GM18867 (cell line): Measurements from ENCODE around the gene NSMCE1.

Experiments used
- ATAC-seq: cut with Tn5 transposase; IDR thresholded peaks from one replicate; pipeline ENCODE4 v1.9.1; 2021; ENCODE audit warnings: mild to moderate bottlenecking, moderate library complexity; ENCODE audit not compliant: unreplicated experiment

The NSMCE1 gene

DNA sequence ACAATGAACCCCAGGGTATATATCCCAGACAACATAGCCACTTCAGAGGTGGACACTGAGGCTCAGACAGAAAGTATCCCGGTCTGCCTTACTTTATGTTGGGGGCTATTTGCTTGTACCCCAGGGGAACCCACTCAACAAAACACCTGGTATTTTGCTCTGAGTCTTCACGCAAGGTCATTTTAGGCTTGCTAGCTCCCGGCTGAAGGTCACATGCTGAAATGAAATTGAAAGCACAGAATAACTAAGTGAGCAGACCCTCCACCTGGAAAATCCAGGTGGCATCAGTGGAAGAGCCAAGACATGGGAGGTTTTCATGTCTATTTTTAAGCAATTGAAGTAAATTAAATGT, 69.4 kb downstream of the NSMCE1 start:
- no peak for ATAC-seq

GRCh38 chr16:27198451-27199234, 69.9 kb downstream of the NSMCE1 start:
- no peak for ATAC-seq

DNA sequence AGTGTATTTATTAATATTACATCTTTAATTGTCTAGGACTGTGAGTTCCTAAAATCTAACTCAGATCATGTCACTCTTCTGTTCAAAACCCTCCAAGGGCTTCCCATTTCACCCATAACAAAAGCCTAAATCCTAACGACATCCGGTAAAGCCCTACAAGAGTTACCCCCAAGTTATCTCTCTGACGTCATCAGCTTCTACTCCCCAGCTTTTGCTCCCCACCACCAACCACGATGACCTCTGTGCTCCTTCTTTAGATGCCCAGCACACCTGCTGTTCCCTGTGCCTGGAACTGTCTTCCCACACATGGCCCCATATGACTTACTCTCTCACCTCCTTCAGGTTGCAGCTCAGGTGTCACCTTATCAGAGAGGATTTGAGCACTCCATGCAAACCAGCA, 71.6 kb downstream of the NSMCE1 start:
- ATAC-seq, result no peak

- no peak for ATAC-seq
Measured at GRCh38 chr16:27195941-27196595, 72.5 kb downstream of the NSMCE1 start.

- ATAC-seq, result no peak
Measured at GRCh38 chr16:27195076-27195741, 73.4 kb downstream of the NSMCE1 start.

GRCh38 chr16:27193300-27193990, 75.1 kb downstream of the NSMCE1 start:
- ATAC-seq, result no peak

DNA sequence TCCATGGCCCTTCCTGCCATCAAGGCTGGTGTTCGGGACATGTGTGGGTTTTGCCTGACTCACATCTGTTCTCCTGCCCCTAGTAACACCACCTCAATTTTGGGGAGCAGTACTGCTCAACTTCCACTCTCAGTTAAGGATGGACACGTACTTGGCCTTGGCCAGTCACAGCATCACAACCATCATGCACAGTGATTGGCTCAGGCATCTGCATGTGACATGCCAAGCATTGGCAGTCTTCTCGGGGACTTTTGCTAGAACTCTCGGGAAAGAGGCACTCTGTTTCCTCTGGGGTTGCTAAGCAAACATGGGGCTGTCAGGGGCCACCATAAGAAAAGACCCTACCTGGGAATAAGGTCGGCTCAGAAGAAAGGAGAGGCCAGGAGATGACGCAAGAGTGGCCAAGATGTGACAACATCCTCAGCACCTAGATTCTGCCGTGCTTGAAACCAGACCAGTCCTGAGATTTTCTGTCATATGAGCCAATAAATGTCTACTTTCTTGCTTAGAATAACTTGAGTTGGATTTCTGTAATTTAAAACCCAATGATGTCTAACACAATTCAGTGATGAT, 77.1 kb downstream of the NSMCE1 start:
- no peak for ATAC-seq

- ATAC-seq, result no peak
Measured at GRCh38 chr16:27190316-27190871, 78.2 kb downstream of the NSMCE1 start.

GRCh38 chr16:27189335-27189972, 79.1 kb downstream of the NSMCE1 start:
- no peak for ATAC-seq

GRCh38 chr16:27188633-27189032, 79.9 kb downstream of the NSMCE1 start:
- no peak for ATAC-seq

- ATAC-seq, result no peak
Measured at GRCh38 chr16:27185776-27186130, 82.8 kb downstream of the NSMCE1 start.

DNA sequence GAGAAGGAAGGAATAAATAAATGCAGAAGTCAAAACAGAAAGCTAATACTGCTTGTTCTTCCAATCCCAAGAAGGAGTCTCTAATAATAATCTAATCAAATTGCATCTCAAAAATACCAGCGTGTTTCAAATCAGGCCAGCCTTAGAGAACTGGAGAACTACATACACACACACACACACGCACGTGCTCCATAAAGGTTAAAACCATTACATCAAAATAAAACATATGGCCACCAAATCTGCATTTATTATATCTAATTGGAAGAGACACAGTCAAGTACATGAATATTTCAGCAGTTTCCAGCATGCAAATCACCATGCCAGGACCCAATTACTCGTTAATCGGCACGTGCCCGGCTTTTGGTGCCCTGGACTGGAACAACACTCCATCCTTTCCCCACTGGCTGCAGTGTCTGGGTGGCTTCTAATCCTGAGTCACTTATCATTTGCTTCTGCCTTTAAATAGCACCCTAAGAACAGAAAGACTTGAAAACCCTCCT, 85.6 kb downstream of the NSMCE1 start:
- no peak for ATAC-seq

DNA sequence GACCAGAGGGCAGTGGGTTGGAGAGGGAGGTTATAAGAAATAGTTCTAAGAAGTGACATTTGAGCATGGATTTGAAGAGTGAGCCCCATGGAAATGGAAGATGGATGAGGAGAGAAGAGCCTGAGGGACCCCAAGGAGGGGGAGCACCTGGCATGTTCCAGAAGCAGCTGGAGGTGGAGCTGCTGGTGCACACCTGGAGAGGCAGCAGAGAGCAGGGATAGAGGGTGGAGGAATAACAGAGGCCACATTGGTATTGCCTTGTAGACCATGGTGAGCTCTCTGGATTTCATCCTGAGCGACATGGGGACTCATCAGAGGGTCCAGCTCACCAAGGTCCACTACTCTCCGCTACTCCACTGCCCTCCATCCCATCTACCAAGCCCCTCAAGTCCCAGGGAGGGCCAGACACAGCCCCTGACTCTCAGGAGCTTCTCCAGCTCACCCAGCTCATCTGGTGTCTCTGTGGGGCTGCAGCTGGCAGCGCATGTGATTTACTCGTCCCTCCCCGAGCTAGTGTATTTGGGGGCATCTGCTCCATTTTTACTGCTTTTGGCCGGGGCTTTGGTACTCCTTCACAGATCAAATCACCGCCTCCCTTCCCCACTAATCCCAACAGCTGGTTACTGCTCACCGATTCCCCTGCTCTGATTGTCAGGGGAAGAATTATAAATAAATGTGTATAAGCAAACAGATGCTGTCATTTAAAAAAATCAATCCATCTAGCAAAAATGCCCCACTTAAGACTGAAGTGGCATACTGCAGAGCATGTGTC, 87.4 kb downstream of the NSMCE1 start:
- no peak for ATAC-seq

DNA sequence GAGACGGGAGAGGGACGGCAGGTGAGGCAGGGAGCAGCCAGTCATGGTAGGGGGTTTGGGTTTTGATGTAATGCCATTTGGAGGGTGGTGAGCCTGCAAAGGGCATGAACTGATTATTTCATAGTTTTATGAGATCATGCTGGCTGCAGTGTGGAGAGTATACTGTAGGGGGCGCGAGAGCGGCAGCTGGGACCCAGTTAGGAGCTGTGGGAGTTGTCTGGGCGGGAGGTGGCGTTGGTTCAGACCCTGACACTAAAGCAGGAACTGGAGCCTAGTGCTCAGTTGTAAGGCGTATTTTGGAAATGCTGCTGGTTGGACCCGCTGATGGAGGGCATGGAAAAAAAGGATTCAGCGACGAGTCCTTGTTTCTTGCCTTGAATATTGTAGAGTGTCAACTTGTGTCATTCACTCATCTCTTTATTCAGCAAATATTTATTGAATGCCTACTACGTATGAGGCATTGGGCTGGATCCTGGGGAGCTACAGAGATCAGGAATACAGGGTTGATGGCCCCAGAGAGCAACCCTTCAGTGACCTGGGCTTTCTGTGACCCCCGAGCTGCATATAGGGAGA, 89.0 kb downstream of the NSMCE1 start:
- peak; percentile 66 for ATAC-seq

- no peak for ATAC-seq
Measured at GRCh38 chr16:27177031-27177774, 91.4 kb downstream of the NSMCE1 start.

DNA sequence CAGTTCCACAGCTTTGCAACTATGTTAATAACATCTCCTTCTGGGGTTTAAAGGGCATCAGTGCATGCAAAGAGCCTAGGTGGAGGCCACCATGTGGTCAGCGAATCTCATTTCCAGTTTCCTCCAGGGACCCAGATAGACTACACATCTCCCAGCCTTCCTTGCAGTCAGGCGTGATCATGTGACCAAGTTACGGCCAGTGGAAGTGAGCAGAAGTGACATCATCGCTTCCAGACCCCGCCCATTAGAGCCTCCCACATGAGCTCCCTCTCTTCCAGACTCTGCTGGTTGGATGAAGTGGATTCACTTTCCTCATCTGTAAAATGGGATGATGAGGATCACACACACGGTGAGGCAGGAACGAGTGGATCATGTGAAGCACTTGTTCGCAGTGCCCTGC, 92.7 kb downstream of the NSMCE1 start:
- ATAC-seq, result no peak
